ENCODE results near the gene SUGCT. TPM values are rescaled to one million over a fixed set of nuclear protein-coding genes. Genes with fewer than 3 reads are reported as not detected.

SUGCT gene
- polyA plus RNA-seq, 3 donors, result 11.2 to 15.4 (median 12.3) TPM

GRCh38 chr7:40839881-40840280 lies 705.1 kb downstream of the SUGCT start:
- DNase-seq (ENCODE audit: low read depth in 3 of 3, low spot score in 2 of 3), result no peak

- no peak for DNase-seq (ENCODE audit: low read depth in 3 of 3, low spot score in 2 of 3)
Measured at GRCh38 chr7:40840990-40841389, 706.2 kb downstream of the SUGCT start.

- no peak for DNase-seq (ENCODE audit: low read depth in 3 of 3, low spot score in 2 of 3)
Measured at GRCh38 chr7:40842641-40843040, 707.8 kb downstream of the SUGCT start.

- no peak for DNase-seq (ENCODE audit: low read depth in 3 of 3, low spot score in 2 of 3)
Measured at GRCh38 chr7:40843338-40843985, 708.7 kb downstream of the SUGCT start.

- no peak for DNase-seq (ENCODE audit: low read depth in 3 of 3, low spot score in 2 of 3)
Measured at GRCh38 chr7:40845943-40846342, 711.1 kb downstream of the SUGCT start.

- no peak for DNase-seq (ENCODE audit: low read depth in 3 of 3, low spot score in 2 of 3)
Measured at GRCh38 chr7:40847921-40848320, 713.1 kb downstream of the SUGCT start.

- no peak for DNase-seq (ENCODE audit: low read depth in 3 of 3, low spot score in 2 of 3)
Measured at GRCh38 chr7:40848541-40849221, 713.9 kb downstream of the SUGCT start.

GRCh38 chr7:40850017-40850416 lies 715.2 kb downstream of the SUGCT start:
- DNase-seq (ENCODE audit: low read depth in 3 of 3, low spot score in 2 of 3), result no peak

- DNase-seq (ENCODE audit: low read depth in 3 of 3, low spot score in 2 of 3), result no peak
Measured at GRCh38 chr7:40851001-40851400, 716.2 kb downstream of the SUGCT start.

- DNase-seq (ENCODE audit: low read depth in 3 of 3, low spot score in 2 of 3), result no peak
Measured at GRCh38 chr7:40859076-40859475, 724.3 kb downstream of the SUGCT start.

- DNase-seq (ENCODE audit: low read depth in 3 of 3, low spot score in 2 of 3), result no peak
Measured at GRCh38 chr7:40859965-40860543, 725.2 kb downstream of the SUGCT start.

- no peak for DNase-seq (ENCODE audit: low read depth in 3 of 3, low spot score in 2 of 3)
Measured at GRCh38 chr7:40865441-40866233, 730.8 kb downstream of the SUGCT start.

- no peak for DNase-seq (ENCODE audit: low read depth in 3 of 3, low spot score in 2 of 3)
Measured at GRCh38 chr7:40866601-40867000, 731.8 kb downstream of the SUGCT start.

- DNase-seq (ENCODE audit: low read depth in 3 of 3, low spot score in 2 of 3), result no peak
Measured at GRCh38 chr7:40870108-40870507, 735.3 kb downstream of the SUGCT start.

- no peak for DNase-seq (ENCODE audit: low read depth in 3 of 3, low spot score in 2 of 3)
Measured at GRCh38 chr7:40873248-40873647, 738.4 kb downstream of the SUGCT start.

- no peak for DNase-seq (ENCODE audit: low read depth in 3 of 3, low spot score in 2 of 3)
Measured at GRCh38 chr7:40874756-40875155, 740.0 kb downstream of the SUGCT start.

- DNase-seq (ENCODE audit: low read depth in 3 of 3, low spot score in 2 of 3), result no peak
Measured at GRCh38 chr7:40876601-40877000, 741.8 kb downstream of the SUGCT start.

GRCh38 chr7:40879941-40880543 lies 745.2 kb downstream of the SUGCT start:
- no peak for DNase-seq (ENCODE audit: low read depth in 3 of 3, low spot score in 2 of 3)

GRCh38 chr7:40880581-40880980 lies 745.8 kb downstream of the SUGCT start:
- no peak for DNase-seq (ENCODE audit: low read depth in 3 of 3, low spot score in 2 of 3)

- DNase-seq (ENCODE audit: low read depth in 3 of 3, low spot score in 2 of 3), result no peak
Measured at GRCh38 chr7:40881405-40881926, 746.7 kb downstream of the SUGCT start.
